ENCODE results near the gene RAB32.

Gene RAB32

GRCh38 chr6:146583966-146584365 is 40.3 kb downstream of the RAB32 start:
- DNase-seq: no peak

- DNase-seq: no peak
Observed at GRCh38 chr6:146587459-146587858, 43.8 kb downstream of the RAB32 start.

- no peak for DNase-seq
Observed at GRCh38 chr6:146590492-146590891, 46.9 kb downstream of the RAB32 start.

GRCh38 chr6:146592451-146592850 is 48.8 kb downstream of the RAB32 start:
- DNase-seq: no peak

GRCh38 chr6:146593986-146594385 is 50.4 kb downstream of the RAB32 start:
- DNase-seq: no peak

- DNase-seq: no peak
Observed at GRCh38 chr6:146594495-146594894, 50.9 kb downstream of the RAB32 start.

GRCh38 chr6:146595972-146596731 is 52.5 kb downstream of the RAB32 start:
- no peak for DNase-seq

- no peak for DNase-seq
Observed at GRCh38 chr6:146598772-146599405, 55.3 kb downstream of the RAB32 start, which contains the start of gene ADGB. Gene ADGB (plus strand): TSS chr6:146598972. CDS start chr6:146599041, 69 bp downstream.

GRCh38 chr6:146601352-146601751 is 57.7 kb downstream of the RAB32 start:
- DNase-seq: no peak

GRCh38 chr6:146602526-146602925 is 58.9 kb downstream of the RAB32 start:
- DNase-seq: no peak
